SIG-M5 treated with dmso at 0.1 percent for 504 hours (cell line): Measurements from ENCODE around the gene ATP2B1.
A peak's percentile ranks its signal among the peaks of the same experiment; 100 is the strongest.
"Not testable (repeated sequence)": the region's sequence is repeated elsewhere in the genome, so short reads cannot be mapped to it uniquely, and the experiment has no call there.

Source experiments
- DNase-seq: peaks from one replicate; lab custom pipeline; 2025; ENCODE audit not compliant: unreplicated experiment; lab: John Stamatoyannopoulos, UW

The ATP2B1 gene

GRCh38 chr12:89717759-89718523 is 9.3 kb upstream of the ATP2B1 start:
- no peak for DNase-seq

GRCh38 chr12:89712706-89713105 is 4.1 kb upstream of the ATP2B1 start:
- no peak for DNase-seq

- no peak for DNase-seq
These were observed 2.5 kb upstream of the ATP2B1 start for GRCh38 chr12:89710873-89711750.

GRCh38 chr12:89709995-89710872 is 1.6 kb upstream of the ATP2B1 start:
- peak; percentile 38 for DNase-seq

GRCh38 chr12:89709157-89709994 is 738 bp upstream of the ATP2B1 start:
- DNase-seq = peak; percentile 97

GRCh38 chr12:89707703-89708564 is 704 bp downstream of the ATP2B1 start:
- no peak for DNase-seq

- DNase-seq = no peak
These were observed 1.5 kb downstream of the ATP2B1 start for GRCh38 chr12:89706986-89707702.

GRCh38 chr12:89706551-89706950 is 2.1 kb downstream of the ATP2B1 start:
- DNase-seq = no peak

GRCh38 chr12:89704457-89704856 is 4.2 kb downstream of the ATP2B1 start:
- no peak for DNase-seq

- DNase-seq = no peak
These were observed 4.9 kb downstream of the ATP2B1 start for GRCh38 chr12:89703768-89704167.

- DNase-seq = no peak
These were observed 6.1 kb downstream of the ATP2B1 start for GRCh38 chr12:89702503-89702902.

- no peak for DNase-seq
These were observed 6.9 kb downstream of the ATP2B1 start for GRCh38 chr12:89701606-89702206.

- no peak for DNase-seq
These were observed 8.3 kb downstream of the ATP2B1 start for GRCh38 chr12:89700191-89700810.

- no peak for DNase-seq
These were observed 10.0 kb downstream of the ATP2B1 start for GRCh38 chr12:89698607-89699006.

- DNase-seq = not testable (repeated sequence)
These were observed 10.9 kb downstream of the ATP2B1 start for GRCh38 chr12:89697728-89698127.

- peak; percentile 46 for DNase-seq
These were observed 11.3 kb downstream of the ATP2B1 start for GRCh38 chr12:89697296-89697695.

- DNase-seq = no peak
These were observed 12.8 kb downstream of the ATP2B1 start for GRCh38 chr12:89695830-89696229.

GRCh38 chr12:89695100-89695499 is 13.5 kb downstream of the ATP2B1 start:
- DNase-seq = no peak
